Fibroblast of skin of back (primary cell): ENCODE measurements around the gene GALNT9.

Source experiments
- DNase-seq: peaks from one replicate; pipeline ENCODE4 v3.0.0-alpha.2; 2013

Gene GALNT9

GRCh38 chr12:132325733-132326130 lies 3.7 kb downstream of the GALNT9 start:
- DNase-seq = no peak

GRCh38 chr12:132324841-132325732 lies 4.3 kb downstream of the GALNT9 start:
- DNase-seq = peak; percentile 11

DNA sequence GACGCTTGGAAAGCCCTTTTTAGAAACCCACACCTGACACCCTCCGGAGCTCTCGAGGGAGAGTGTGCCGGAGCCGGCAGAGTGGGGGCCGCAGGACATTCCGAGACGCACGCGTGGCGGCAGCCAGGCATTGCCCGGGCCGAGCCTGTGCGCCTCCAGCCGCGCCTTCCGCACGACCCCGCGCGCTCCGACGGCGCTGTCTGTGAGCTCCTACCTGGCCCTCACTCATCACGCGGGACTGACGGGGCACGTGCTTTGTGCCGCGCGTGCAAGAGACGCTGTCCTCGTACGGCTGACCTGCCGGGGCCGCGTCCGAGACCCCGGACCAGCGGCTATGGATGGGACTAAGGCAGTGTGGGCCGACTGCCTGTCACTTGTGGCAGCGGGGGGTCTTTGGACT lies 5.2 kb downstream of the GALNT9 start:
- DNase-seq = no peak

DNA sequence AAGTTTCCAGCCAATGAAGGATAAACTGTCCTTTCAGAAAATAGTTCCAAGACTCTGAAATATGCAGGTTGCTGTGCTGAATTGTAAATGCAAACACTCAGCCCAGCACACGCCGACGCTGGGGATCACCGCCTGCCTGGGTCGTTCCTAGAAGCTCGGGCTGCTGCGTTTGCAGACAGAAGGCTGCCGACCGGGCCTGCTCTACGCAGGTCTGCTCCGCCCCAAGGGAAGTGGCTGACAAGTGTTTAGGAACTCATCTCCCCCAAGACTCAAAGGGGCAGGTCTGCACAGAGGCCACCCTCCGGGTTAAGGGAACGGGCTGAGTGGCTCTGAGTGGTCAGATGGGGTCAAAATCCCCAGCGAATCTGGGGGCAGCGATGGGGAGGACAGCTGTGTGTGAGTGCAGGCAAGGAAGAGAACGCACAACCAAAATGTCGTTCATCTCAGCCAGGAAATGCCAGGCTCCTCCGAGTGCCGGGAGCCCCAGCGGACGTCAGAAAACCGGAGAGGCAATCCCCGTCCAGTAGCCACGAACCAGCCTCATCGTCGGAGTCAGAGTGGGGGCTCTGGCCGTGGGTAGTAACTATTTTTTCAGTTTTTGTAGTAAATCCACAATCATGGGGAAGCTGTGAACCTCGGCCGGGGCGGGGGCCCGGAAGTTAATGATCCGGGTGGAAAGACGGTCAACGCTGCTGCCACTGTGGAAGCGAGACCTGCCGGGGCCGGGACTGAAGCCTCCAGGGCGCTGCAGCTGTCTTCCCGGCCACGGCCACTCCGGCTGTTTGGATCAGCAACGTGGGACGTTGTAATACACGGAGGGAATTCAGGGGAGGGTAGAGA lies 6.0 kb downstream of the GALNT9 start:
- no peak for DNase-seq

- no peak for DNase-seq
Measured at GRCh38 chr12:132322206-132323132, 6.9 kb downstream of the GALNT9 start.

- DNase-seq = no peak
Measured at GRCh38 chr12:132321321-132322118, 7.9 kb downstream of the GALNT9 start.

- no peak for DNase-seq
Measured at GRCh38 chr12:132320767-132321211, 8.6 kb downstream of the GALNT9 start.

DNA sequence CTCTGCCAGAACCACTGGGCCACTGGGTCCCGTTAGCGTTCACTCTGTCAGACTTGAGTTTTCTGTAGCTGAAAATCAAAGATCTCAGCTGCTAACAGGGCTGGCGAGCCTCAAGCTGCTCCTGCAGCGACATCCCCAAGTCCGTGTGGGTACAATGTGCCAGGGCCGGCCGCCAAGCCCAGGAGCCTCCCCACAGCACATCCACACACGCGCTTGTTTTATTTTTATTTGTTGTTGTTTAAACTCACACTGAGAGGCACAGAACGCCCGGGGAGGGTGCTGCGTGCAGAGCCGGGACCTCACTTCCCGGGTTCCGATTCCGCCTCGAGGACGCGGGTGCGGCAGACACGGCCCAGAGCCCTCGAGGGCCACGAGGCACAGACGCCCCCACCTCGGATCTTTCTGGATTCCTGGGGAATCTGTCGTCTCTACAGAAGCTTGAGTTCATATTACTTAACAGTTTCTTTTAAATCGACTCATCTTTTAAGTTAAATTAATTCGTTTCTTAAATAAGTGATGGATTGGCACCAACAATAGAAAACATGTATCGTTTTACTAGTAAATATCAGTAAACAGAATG lies 9.3 kb downstream of the GALNT9 start:
- no peak for DNase-seq

GRCh38 chr12:132319359-132319950 lies 9.9 kb downstream of the GALNT9 start:
- no peak for DNase-seq

DNA sequence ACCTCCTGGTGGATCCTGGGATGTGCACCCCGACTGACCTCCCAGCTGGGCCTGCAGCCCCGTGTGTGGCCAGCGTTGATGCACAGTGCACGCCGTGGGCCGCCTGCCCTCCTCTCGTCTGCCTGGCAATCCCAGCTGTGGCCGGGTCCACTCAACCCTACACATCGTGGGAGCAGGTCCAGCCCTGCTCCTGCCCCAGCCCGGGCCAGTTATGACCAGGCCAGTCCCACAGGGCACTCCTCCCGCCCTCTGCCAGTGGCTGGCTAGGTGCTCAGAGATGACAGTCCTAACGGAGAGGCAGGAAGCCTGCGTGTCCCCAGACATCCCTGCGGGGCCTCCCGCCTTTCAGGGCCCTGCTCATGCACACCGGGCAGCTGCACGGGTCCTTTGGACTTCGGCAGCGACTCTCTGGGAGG lies 10.8 kb downstream of the GALNT9 start:
- DNase-seq = no peak

GRCh38 chr12:132318135-132318534 lies 11.3 kb downstream of the GALNT9 start:
- DNase-seq = no peak

DNA sequence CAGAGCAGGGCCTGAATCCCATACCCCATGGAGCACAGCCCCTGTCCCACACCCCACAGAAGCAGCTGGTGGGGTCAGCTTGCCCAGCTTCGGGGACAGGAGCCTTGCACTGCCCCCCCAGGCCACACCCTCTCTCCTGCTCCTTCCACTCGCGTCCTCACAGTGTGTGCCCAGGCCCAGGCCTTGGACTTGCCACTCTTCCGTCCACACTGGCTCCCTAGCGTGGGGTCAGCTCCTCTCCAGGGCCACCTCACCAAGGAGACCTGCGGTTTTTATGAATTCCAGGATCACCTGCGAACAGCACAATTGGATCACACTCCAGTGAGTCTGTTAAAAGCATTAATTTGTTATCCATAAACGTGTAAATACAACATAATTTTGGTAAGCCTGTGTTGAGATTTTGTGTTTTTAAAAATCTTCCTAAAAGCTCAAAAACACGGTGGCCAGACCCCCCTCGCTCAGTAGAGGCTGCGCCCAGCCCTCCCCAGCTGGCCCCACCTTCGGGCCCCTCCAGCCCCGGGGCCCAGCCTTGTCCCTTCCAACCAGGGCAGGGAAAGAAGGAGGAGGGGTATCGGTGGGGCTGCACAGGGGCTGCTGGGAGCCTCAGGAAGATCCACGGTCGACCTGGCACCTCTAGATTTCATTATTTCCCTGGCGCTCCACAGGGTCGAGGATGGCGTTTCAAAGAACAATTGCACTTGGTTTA lies 12.0 kb downstream of the GALNT9 start:
- DNase-seq = no peak

GRCh38 chr12:132316497-132317232 lies 12.7 kb downstream of the GALNT9 start:
- no peak for DNase-seq

DNA sequence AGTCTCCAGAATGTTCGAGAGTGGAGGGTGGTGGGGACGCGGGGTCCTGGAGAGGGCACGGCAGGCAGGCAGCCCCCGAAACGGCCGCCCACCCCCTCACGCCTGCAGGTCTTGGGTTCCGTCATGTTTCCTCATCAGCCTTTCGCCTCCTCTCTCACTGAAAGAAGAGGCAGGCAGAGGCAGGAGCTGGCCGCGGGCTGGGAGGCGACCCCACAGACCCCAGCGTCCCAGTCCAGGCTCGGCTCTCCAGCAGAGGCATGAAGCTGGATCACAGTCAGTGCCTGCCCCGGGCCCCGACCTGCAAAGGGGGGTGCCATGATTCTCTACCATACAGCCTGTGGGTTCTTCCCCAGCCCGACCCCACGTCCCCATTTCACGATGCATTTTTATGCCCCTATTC lies 13.4 kb downstream of the GALNT9 start:
- DNase-seq = no peak

DNA sequence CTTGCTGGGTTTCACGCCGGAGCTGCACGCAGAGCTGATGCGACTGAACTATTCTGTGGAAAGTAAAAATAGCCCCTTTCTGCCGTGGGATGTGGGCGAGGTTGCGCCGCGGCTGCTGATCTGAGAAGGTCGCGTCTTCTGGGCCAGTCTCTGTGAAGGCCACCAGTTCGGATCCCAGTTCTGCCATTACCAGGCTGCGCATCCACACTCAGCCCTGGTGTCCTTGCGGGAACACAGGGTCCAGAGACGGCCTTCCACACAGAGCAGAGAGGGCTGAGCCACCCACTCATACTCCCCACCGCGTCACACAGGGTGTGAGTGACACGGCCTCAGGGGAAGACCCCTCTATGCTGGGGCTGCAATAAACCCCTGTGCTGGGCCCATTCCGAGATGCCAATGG lies 13.9 kb downstream of the GALNT9 start:
- no peak for DNase-seq

DNA sequence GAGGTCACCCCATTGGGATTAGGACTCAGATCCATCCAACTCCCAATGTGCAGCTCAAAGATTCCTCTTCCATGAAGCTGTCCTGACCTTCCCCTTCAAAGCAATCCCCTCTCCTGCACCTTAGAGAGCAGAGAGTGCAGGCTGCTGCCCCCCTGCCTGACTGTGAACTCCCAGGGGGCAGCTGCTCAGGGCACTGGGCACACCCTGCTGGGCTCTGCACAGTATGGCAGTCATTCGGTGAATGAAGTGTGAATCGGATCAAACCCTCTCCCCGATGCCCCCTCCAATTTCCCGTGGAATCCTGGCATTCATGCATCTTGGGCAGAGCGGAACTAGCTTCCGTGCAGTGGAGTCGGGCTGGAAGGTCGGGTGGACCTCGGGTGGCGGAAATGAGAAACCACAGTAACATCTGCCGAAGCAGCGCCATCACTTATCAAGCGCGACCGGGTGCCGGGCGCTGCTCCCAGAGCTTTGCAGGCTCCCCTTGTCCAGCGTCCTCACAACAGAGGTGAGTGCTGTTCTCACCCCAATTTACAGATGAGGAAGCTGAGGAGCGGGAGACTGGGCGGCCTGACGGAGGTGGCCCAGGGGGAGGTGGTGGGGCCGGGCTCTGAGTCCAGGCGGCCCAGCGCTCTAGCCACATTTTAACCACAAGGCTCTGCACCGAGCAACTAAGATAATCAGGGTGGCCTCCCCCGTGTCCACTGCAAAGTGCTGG lies 14.7 kb downstream of the GALNT9 start:
- DNase-seq = no peak

- DNase-seq = no peak
Measured at GRCh38 chr12:132314035-132314434, 15.4 kb downstream of the GALNT9 start.

DNA sequence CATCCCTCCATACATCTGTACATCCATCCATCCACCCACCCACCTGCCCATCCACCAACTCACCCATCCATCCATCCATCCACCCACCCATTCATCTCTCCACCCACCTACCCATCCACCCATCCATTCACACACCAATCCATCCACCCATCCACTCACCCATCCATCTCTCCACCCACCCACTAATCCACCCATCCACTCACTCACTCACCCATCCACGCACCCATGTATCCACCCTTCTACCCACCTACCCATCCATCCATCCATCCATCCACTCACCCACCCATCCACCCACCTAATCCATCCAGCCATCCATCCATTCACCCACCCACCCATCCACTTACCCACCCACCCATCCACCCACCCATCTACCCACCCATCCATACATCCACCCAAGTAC lies 16.2 kb downstream of the GALNT9 start:
- DNase-seq = no peak

DNA sequence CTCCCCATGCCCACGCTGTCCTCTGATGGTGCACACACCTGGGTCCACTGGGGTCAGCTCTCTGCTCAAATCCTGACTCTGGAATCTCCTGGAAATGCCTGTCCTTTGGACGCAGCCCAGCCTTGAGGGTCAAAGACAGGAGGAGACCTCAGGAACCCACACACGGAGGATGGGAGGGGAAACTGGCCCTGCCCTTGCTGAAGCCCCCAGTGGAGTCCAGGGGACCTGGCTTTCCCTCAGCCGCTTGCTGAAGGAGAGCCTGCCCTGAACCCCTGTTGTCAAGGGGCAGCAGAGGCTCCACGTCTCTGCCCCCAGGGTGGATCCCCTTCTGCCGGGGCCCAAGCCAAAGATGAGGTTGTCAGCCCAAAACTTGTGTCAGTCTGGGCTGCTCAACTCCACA lies 16.9 kb downstream of the GALNT9 start:
- no peak for DNase-seq
